HuH-7 (cell line): Measurements from ENCODE around the gene GPR83.
"Not testable (repeated sequence)": the region's sequence is repeated elsewhere in the genome, so short reads cannot be mapped to it uniquely, and the experiment has no call there.

Experiments
- DNase-seq: peaks from one replicate; pipeline ENCODE4 v3.0.0; 2011; ENCODE audit warnings: low spot score

Gene GPR83

GRCh38 chr11:94400839-94401772 is at the start of gene GPR83:
TSS of gene GPR83 (minus strand) at chr11:94401419. CDS start at chr11:94401247, 172 bp downstream.
- DNase-seq = no peak

- DNase-seq = no peak
These were observed 48.8 kb upstream of the GPR83 start for GRCh38 chr11:94450048-94450447.

GRCh38 chr11:94449437-94449836 is 48.2 kb upstream of the GPR83 start:
- peak; percentile 1 for DNase-seq

GRCh38 chr11:94449029-94449428 is 47.8 kb upstream of the GPR83 start:
- no peak for DNase-seq

GRCh38 chr11:94447149-94447548 is 45.9 kb upstream of the GPR83 start:
- no peak for DNase-seq

GRCh38 chr11:94445641-94446040 is 44.4 kb upstream of the GPR83 start:
- DNase-seq = no peak

- DNase-seq = no peak
These were observed 31.8 kb upstream of the GPR83 start for GRCh38 chr11:94433049-94433448.

- no peak for DNase-seq
These were observed 23.4 kb upstream of the GPR83 start for GRCh38 chr11:94424662-94425061.

- DNase-seq = no peak
These were observed 22.8 kb upstream of the GPR83 start for GRCh38 chr11:94424011-94424410.

- no peak for DNase-seq
These were observed 22.3 kb upstream of the GPR83 start for GRCh38 chr11:94423507-94423906.

- DNase-seq = no peak
These were observed 17.0 kb upstream of the GPR83 start for GRCh38 chr11:94418123-94418765.

- no peak for DNase-seq
These were observed 16.3 kb upstream of the GPR83 start for GRCh38 chr11:94417386-94417987.

GRCh38 chr11:94405062-94405833 is 4.0 kb upstream of the GPR83 start:
- DNase-seq = no peak

- no peak for DNase-seq
These were observed 1.1 kb upstream of the GPR83 start for GRCh38 chr11:94402355-94402754.

GRCh38 chr11:94401773-94402265 is 600 bp upstream of the GPR83 start:
- no peak for DNase-seq

- no peak for DNase-seq
These were observed 771 bp downstream of the GPR83 start for GRCh38 chr11:94400457-94400838.

- DNase-seq = no peak
These were observed 1.2 kb downstream of the GPR83 start for GRCh38 chr11:94400050-94400449.

- DNase-seq = no peak
These were observed 3.1 kb downstream of the GPR83 start for GRCh38 chr11:94398101-94398500.

GRCh38 chr11:94396282-94396681 is 4.9 kb downstream of the GPR83 start:
- DNase-seq = no peak

GRCh38 chr11:94391937-94392336 is 9.3 kb downstream of the GPR83 start:
- DNase-seq = not testable (repeated sequence)

GRCh38 chr11:94379613-94380012 is 21.6 kb downstream of the GPR83 start:
- DNase-seq = no peak

- no peak for DNase-seq
These were observed 24.4 kb downstream of the GPR83 start for GRCh38 chr11:94376841-94377240.
